Upper lobe of right lung (tissue), 1 donor: ENCODE data around the gene SHKBP1. TPM values are rescaled to one million over a fixed set of nuclear protein-coding genes. Genes with fewer than 3 reads are reported as not detected.
"Not testable (repeated sequence)": the region's sequence is repeated elsewhere in the genome, so short reads cannot be mapped to it uniquely, and the experiment has no call there.

Source experiments
- ATAC-seq: fragments of 200-7000 bp; cut with Tn5 transposase; one replicate; pipeline ENCODE4 v1.9.1; 2020; ENCODE audit warnings: mild to moderate bottlenecking, moderate library complexity
- DNase-seq: peaks from one replicate; pipeline ENCODE4 v3.0.0-alpha.2; 2020
- H3K27ac ChIP-seq: fragments of 200-600 bp; one replicate; pipeline ENCODE4 v1.8.0; 2022
- H3K27me3 ChIP-seq: fragments of 200-600 bp; one replicate; pipeline ENCODE4 v1.8.0; 2022; ENCODE audit warnings: mild to moderate bottlenecking
- H3K36me3 ChIP-seq: fragments of 200-600 bp; one replicate; pipeline ENCODE4 v1.8.0; 2022
- H3K4me1 ChIP-seq: fragments of 200-600 bp; one replicate; pipeline ENCODE4 v1.8.0; 2022
- H3K4me3 ChIP-seq: fragments of 200-600 bp; one replicate; pipeline ENCODE4 v1.8.0; 2022; ENCODE audit warnings: mild to moderate bottlenecking
- H3K9me3 ChIP-seq: fragments of 200-600 bp; one replicate; pipeline ENCODE4 v1.8.0; 2022
- CTCF ChIP-seq: fragments of 200-600 bp; IDR thresholded peaks from one replicate; pipeline ENCODE4 v1.8.0; 2022; ENCODE audit warnings: antibody characterized with exemption
- intact Hi-C: fragments of 100-400 bp; cut with DNase I; formaldehyde crosslinking; loops from one replicate; pipeline ENCODE4 v1.11.0; 2022
- total RNA-seq: library from RNA; stranded (reverse); fragmentation: NEBNext Ultra II Directional; extraction: Animal tissue kit (Norgen Biotek cat#: 25700); gene quantifications from one replicate; pipeline ENCODE4 v1.2.1, GENCODE V29; 2021
- donor health status: DM: no; HTN: yes; CAD: no; lungs with severe emphysema.

SHKBP1 gene
- total RNA-seq, 1 donor from 2014 or later: 68.1 TPM

DNA sequence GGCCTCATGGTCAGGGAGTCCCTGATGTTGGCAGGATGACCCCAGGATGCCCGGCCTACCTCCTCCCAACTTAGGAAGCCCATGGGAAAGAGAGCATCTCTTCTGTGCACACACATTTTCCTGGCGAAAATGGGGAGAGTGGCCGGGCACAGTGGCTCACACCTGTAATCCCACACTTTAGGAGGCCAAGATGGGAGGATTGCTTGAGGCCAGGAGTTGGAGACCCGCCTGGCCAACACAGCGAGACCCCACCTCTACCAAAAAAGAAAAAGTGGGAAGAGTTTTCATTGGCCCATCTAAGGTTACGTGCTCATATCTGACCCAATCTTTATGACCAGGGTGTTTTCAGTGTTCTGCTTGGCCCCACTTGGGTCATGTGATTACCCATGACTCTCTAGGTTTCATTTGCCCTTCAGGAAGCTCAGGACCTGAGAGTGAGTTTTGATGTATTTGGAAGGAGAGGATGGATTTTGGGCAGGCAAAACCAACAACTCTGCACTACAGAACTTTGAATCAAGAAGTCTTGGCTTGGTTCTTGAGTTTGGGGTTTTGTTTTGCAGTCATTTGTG is 33.6 kb upstream of the SHKBP1 start:
- Histone ChIP-seq H3K27me3 (no peaks in the 10 kb centered on the region), H3K36me3 (no peaks in the 10 kb centered on the region), H3K4me3 (no peak overlapping the region), H3K9me3 (no peaks in the 10 kb centered on the region), H3K4me1 (no peaks in the 10 kb centered on the region), H3K27ac (no peak overlapping the region)
- TF ChIP-seq CTCF: no peak
- ATAC-seq (no peak), DNase-seq (no peak)
- intact Hi-C loops: no loop called here

- intact Hi-C loops, H3K4me1 ChIP-seq, H3K9me3 ChIP-seq, DNase-seq, H3K36me3 ChIP-seq, H3K4me3 ChIP-seq, ATAC-seq, H3K27ac ChIP-seq: not testable (repeated sequence)
- peaks cover 22% of the 10 kb centered on the region for H3K27me3 ChIP-seq
Measured at GRCh38 chr19:40546153-40546841, 30.4 kb upstream of the SHKBP1 start.

DNA sequence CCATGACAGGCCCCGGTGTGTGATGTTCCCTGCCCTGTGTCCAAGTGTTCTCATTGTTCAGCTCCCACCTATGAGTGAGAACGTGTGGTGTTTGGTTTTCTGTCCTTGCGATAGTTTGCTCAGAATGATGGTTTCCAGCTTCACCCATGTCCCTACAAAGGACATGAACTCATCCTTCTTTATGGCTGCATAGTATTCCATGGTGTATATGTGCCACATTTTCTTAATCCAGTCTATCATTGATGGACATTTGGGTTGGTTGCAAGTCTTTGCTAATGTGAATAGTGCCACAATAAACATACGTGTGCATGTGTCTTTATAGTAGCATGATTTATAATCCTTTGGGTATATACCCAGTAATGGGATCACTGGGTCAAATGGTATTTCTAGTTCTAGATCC is 29.5 kb upstream of the SHKBP1 start:
- H3K27ac ChIP-seq, ATAC-seq, DNase-seq, H3K4me1 ChIP-seq, H3K9me3 ChIP-seq, intact Hi-C loops, H3K36me3 ChIP-seq, H3K4me3 ChIP-seq: not testable (repeated sequence)
- peaks cover 28% of the 10 kb centered on the region for H3K27me3 ChIP-seq

DNA sequence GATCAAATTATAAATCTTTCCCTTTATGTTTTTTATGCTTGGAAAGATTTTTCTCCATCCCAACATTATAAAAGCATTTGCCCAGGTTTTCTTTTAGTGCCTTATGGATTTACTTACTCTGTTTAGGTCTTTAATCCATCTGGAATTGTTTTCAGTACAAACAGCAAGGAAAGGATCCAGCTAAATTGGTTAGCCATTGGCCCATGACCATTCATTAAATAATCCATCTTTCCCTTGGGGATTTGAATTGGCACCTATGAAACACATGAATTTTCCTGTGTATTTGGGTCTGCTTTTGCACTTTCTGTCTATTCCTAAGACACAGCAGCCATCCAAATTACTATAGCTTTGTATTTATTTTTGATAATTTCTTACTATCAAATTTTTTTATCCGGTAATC is 28.8 kb upstream of the SHKBP1 start:
- no peaks in the 10 kb centered on the region for H3K9me3 ChIP-seq
- no peak overlapping the region for H3K4me3 ChIP-seq
- H3K4me1 ChIP-seq: no peaks in the 10 kb centered on the region
- DNase-seq: no peak
- H3K27me3 ChIP-seq: peaks cover 35% of the 10 kb centered on the region
- intact Hi-C loops: no loop called here
- H3K27ac ChIP-seq: no peak overlapping the region
- TF ChIP-seq CTCF: no peak
- H3K36me3 ChIP-seq: no peaks in the 10 kb centered on the region
- ATAC-seq: no peak

GRCh38 chr19:40549007-40549708 is 27.5 kb upstream of the SHKBP1 start:
- intact Hi-C loops: no loop called here
- Histone ChIP-seq H3K36me3 (no peaks in the 10 kb centered on the region), H3K9me3 (no peaks in the 10 kb centered on the region), H3K27ac (no peak overlapping the region), H3K4me1 (no peaks in the 10 kb centered on the region), H3K4me3 (no peak overlapping the region), H3K27me3 (peaks cover 48% of the 10 kb centered on the region)
- DNase-seq (peak; percentile 84), ATAC-seq (peak; percentile 92)
- TF ChIP-seq CTCF: peak; percentile 47

DNA sequence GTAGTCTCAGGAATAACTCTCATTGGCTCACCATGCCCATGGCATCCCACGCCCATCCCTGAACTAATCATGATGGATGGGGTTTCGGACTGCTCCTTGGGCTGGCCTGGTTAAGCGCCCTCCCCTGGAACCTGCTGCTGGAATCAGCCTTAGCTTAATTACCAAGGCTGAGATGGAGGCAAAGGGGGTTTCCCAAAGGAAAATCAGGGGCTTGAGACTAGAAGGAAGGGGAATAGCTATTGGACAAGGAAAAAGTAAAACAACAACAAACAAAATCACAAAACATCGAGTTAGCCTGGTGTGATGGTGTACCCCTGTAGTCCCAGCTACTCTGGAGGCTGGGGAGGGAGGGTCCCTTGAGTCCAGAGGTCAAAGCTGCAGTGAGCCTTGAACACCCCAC is 25.7 kb upstream of the SHKBP1 start:
- DNase-seq: no peak
- Histone ChIP-seq H3K9me3 (no peaks in the 10 kb centered on the region), H3K4me3 (no peak overlapping the region), H3K4me1 (no peaks in the 10 kb centered on the region), H3K27me3 (peaks cover 57% of the 10 kb centered on the region), H3K27ac (no peak overlapping the region), H3K36me3 (no peaks in the 10 kb centered on the region)
- TF ChIP-seq CTCF: no peak
- intact Hi-C loops: no loop called here
- ATAC-seq: no peak
